Measurements from ENCODE around the gene SKP1.
A peak's percentile ranks its signal among the peaks of the same experiment; 100 is the strongest.
"Not testable (repeated sequence)": the region's sequence is repeated elsewhere in the genome, so short reads cannot be mapped to it uniquely, and the experiment has no call there.

Gene SKP1

GRCh38 chr5:134176511-134177368, at the start of gene SKP1:
TSS of gene SKP1 (minus strand) at chr5:134176950. CDS start at chr5:134174022, 2,928 bp downstream.
- DNase-seq: peak; percentile 95

- DNase-seq: peak; percentile 100
These were observed 49.2 kb upstream of the SKP1 start, which contains the start of gene PPP2CA for GRCh38 chr5:134225780-134226440. TSS of gene PPP2CA (minus strand) at chr5:134226073. CDS start at chr5:134225861, 212 bp downstream.

- DNase-seq: peak; percentile 84
These were observed 48.4 kb upstream of the SKP1 start for GRCh38 chr5:134224888-134225779.

- no peak for DNase-seq
These were observed 46.9 kb upstream of the SKP1 start for GRCh38 chr5:134223406-134224248.

GRCh38 chr5:134221690-134222089, 44.9 kb upstream of the SKP1 start:
- DNase-seq: not testable (repeated sequence)

GRCh38 chr5:134215757-134216156, 39.0 kb upstream of the SKP1 start:
- DNase-seq: no peak

- DNase-seq: not testable (repeated sequence)
These were observed 34.7 kb upstream of the SKP1 start for GRCh38 chr5:134211263-134212031.

GRCh38 chr5:134209477-134210245, 32.9 kb upstream of the SKP1 start:
- no peak for DNase-seq

GRCh38 chr5:134207696-134208095, 30.9 kb upstream of the SKP1 start:
- DNase-seq: no peak

- DNase-seq: no peak
These were observed 29.9 kb upstream of the SKP1 start for GRCh38 chr5:134206627-134207160.

GRCh38 chr5:134204575-134204974, 27.8 kb upstream of the SKP1 start:
- no peak for DNase-seq

- DNase-seq: no peak
These were observed 26.9 kb upstream of the SKP1 start for GRCh38 chr5:134203630-134204029.

GRCh38 chr5:134195666-134196065, 18.9 kb upstream of the SKP1 start:
- DNase-seq: no peak

- DNase-seq: no peak
These were observed 12.3 kb upstream of the SKP1 start for GRCh38 chr5:134189031-134189430.

- DNase-seq: no peak
These were observed 11.3 kb upstream of the SKP1 start for GRCh38 chr5:134188092-134188491.

GRCh38 chr5:134184155-134185135, 7.7 kb upstream of the SKP1 start:
- DNase-seq: peak; percentile 87

GRCh38 chr5:134183481-134183880, 6.7 kb upstream of the SKP1 start:
- no peak for DNase-seq

GRCh38 chr5:134178096-134178419, 1.3 kb upstream of the SKP1 start:
- no peak for DNase-seq

Measured in activated CD8-positive, alpha-beta memory T cell treated with anti-CD3 and anti-CD28 coated beads for 24 hours (primary cell).